ENCODE data around the gene PRKCE.

Gene PRKCE

GRCh38 chr2:46236006-46236875 is 584.8 kb downstream of the PRKCE start:
- POLR2A ChIA-PET (ENCODE audit: low non-redundant PET) = no interaction called here
- CTCF ChIA-PET = interaction anchor here (0.7 to 0.8 kb wide), 2 partner anchors 137 to 225 kb away, joined by 3 read pairs; no protein-coding TSS in a partner anchor
- no peak for DNase-seq (ENCODE audit: low spot score)
- TF ChIP-seq CTCF (conservative IDR thresholded peaks at IDR 0.05; ENCODE audit: low read depth) = no peak
- H3K27ac ChIP-seq = no peak overlapping the region

GRCh38 chr2:46236876-46237859 is 585.7 kb downstream of the PRKCE start:
- POLR2A ChIA-PET (ENCODE audit: low non-redundant PET) = no interaction called here
- H3K27ac ChIP-seq = no peak overlapping the region
- DNase-seq (ENCODE audit: low spot score) = no peak
- TF ChIP-seq CTCF (conservative IDR thresholded peaks at IDR 0.05; ENCODE audit: low read depth) = no peak
- CTCF ChIA-PET = interaction anchor here (0.5 kb wide), 1 partner anchor 30 kb away, joined by 3 read pairs; no protein-coding TSS in a partner anchor

All from RWPE1 (cell line).